GM03348 (cell line): Measurements from ENCODE around the gene DNASE2B.

Source experiments
- DNase-seq: peaks from one replicate; pipeline ENCODE4 v3.0.0; 2012; ENCODE audit warnings: low spot score

DNASE2B gene

GRCh38 chr1:84374991-84375696, 23.1 kb upstream of the DNASE2B start:
- no peak for DNase-seq

- DNase-seq, result no peak
These were observed 22.0 kb upstream of the DNASE2B start for GRCh38 chr1:84376000-84376910.

- peak; percentile 47 for DNase-seq
These were observed 20.7 kb upstream of the DNASE2B start for GRCh38 chr1:84377480-84378095.

GRCh38 chr1:84379138-84379916, 19.0 kb upstream of the DNASE2B start:
- peak; percentile 27 for DNase-seq

- no peak for DNase-seq
These were observed 18.4 kb upstream of the DNASE2B start for GRCh38 chr1:84379917-84380180.

- DNase-seq, result no peak
These were observed 16.2 kb upstream of the DNASE2B start for GRCh38 chr1:84382127-84382526.

- DNase-seq, result no peak
These were observed 12.9 kb upstream of the DNASE2B start for GRCh38 chr1:84385347-84385746.

- no peak for DNase-seq
These were observed 11.4 kb upstream of the DNASE2B start for GRCh38 chr1:84386716-84387479.

- DNase-seq, result no peak
These were observed 10.7 kb upstream of the DNASE2B start for GRCh38 chr1:84387480-84388163.

- no peak for DNase-seq
These were observed 8.1 kb upstream of the DNASE2B start for GRCh38 chr1:84390226-84390625.

- no peak for DNase-seq
These were observed 2.9 kb downstream of the DNASE2B start for GRCh38 chr1:84401156-84401555.

- no peak for DNase-seq
These were observed 3.8 kb downstream of the DNASE2B start for GRCh38 chr1:84402060-84402459.

GRCh38 chr1:84402501-84402900, 4.2 kb downstream of the DNASE2B start:
- no peak for DNase-seq

GRCh38 chr1:84403347-84403746, 5.1 kb downstream of the DNASE2B start:
- DNase-seq, result no peak

GRCh38 chr1:84406346-84406861, 8.1 kb downstream of the DNASE2B start:
- peak; percentile 7 for DNase-seq

- DNase-seq, result no peak
These were observed 9.2 kb downstream of the DNASE2B start for GRCh38 chr1:84407524-84407923.

- no peak for DNase-seq
These were observed 9.7 kb downstream of the DNASE2B start for GRCh38 chr1:84407958-84408422.

- no peak for DNase-seq
These were observed 11.6 kb downstream of the DNASE2B start for GRCh38 chr1:84409888-84410287.

GRCh38 chr1:84410328-84411095, 12.2 kb downstream of the DNASE2B start:
- no peak for DNase-seq
